CD4-positive, alpha-beta T cell treated with Interleukin-17A for 4 hours (primary cell): ENCODE data around the gene SYCP1.
"Not testable (repeated sequence)": the region's sequence is repeated elsewhere in the genome, so short reads cannot be mapped to it uniquely, and the experiment has no call there.

ENCODE experiments used
- DNase-seq: peaks from one replicate; pipeline ENCODE4 v3.0.0-alpha.2; 2020; ENCODE audit warnings: mixed read lengths

The SYCP1 gene

GRCh38 chr1:114854693-114855320 is at the start of gene SYCP1:
Gene SYCP1, plus strand, starts transcription at chr1:114854863. Its CDS starts 602 bp downstream, at chr1:114855465.
- DNase-seq: no peak

- no peak for DNase-seq
These were observed 34.8 kb upstream of the SYCP1 start for GRCh38 chr1:114819869-114820268.

- DNase-seq: no peak
These were observed 34.3 kb upstream of the SYCP1 start for GRCh38 chr1:114820392-114820791.

- no peak for DNase-seq
These were observed 32.7 kb upstream of the SYCP1 start for GRCh38 chr1:114821978-114822377.

GRCh38 chr1:114828251-114828650 is 26.4 kb upstream of the SYCP1 start:
- DNase-seq: no peak

GRCh38 chr1:114830075-114830474 is 24.6 kb upstream of the SYCP1 start:
- DNase-seq: not testable (repeated sequence)

GRCh38 chr1:114831276-114831994 is 23.2 kb upstream of the SYCP1 start:
- DNase-seq: no peak

- no peak for DNase-seq
These were observed 22.6 kb upstream of the SYCP1 start for GRCh38 chr1:114832057-114832456.

GRCh38 chr1:114833421-114833820 is 21.2 kb upstream of the SYCP1 start:
- DNase-seq: no peak

- DNase-seq: no peak
These were observed 10.4 kb upstream of the SYCP1 start for GRCh38 chr1:114844270-114844669.

GRCh38 chr1:114853584-114853983 is 1.1 kb upstream of the SYCP1 start:
- DNase-seq: no peak

- no peak for DNase-seq
These were observed 6.7 kb downstream of the SYCP1 start for GRCh38 chr1:114861384-114861783.

GRCh38 chr1:114892194-114892918 is 37.7 kb downstream of the SYCP1 start:
- DNase-seq: no peak

- DNase-seq: no peak
These were observed 42.1 kb downstream of the SYCP1 start for GRCh38 chr1:114896795-114897194.

- no peak for DNase-seq
These were observed 47.2 kb downstream of the SYCP1 start for GRCh38 chr1:114901814-114902213.

- DNase-seq: no peak
These were observed 47.7 kb downstream of the SYCP1 start for GRCh38 chr1:114902343-114902742.

- no peak for DNase-seq
These were observed 48.8 kb downstream of the SYCP1 start for GRCh38 chr1:114903480-114903879.

GRCh38 chr1:114915720-114916119 is 61.1 kb downstream of the SYCP1 start:
- not testable (repeated sequence) for DNase-seq

GRCh38 chr1:114926607-114927006 is 71.9 kb downstream of the SYCP1 start:
- DNase-seq: no peak

- DNase-seq: no peak
These were observed 72.7 kb downstream of the SYCP1 start for GRCh38 chr1:114927401-114927800.

GRCh38 chr1:114956570-114956969 is 101.9 kb downstream of the SYCP1 start:
- DNase-seq: no peak

GRCh38 chr1:114959423-114959822 is 104.8 kb downstream of the SYCP1 start:
- DNase-seq: no peak

- no peak for DNase-seq
These were observed 122.2 kb downstream of the SYCP1 start for GRCh38 chr1:114976891-114977290.
